Keratinocyte (primary cell): ENCODE data around the gene TARP.
"Not testable (repeated sequence)": the region's sequence is repeated elsewhere in the genome, so short reads cannot be mapped to it uniquely, and the experiment has no call there.

Experiments used
- DNase-seq: peaks from one replicate; pipeline ENCODE4 v3.0.0-alpha.2; 2011; ENCODE audit warnings: low read depth, missing footprints, low spot score
- FAIRE-seq: peaks from 2 replicates; lab custom pipeline; 2011; peaks lifted over from hg19 to GRCh38; lab: Jason Lieb, UNC
- H2AFZ ChIP-seq: 2 replicates; pipeline ENCODE4 v1.6.0; 2012; ENCODE audit warnings: low read length, control low read depth, inconsistent platforms; ENCODE audit not compliant: control insufficient read depth
- H3K27ac ChIP-seq: 2 replicates; pipeline ENCODE4 v1.5.1; 2011; ENCODE audit warnings: low read length; ENCODE audit not compliant: control insufficient read depth, insufficient read depth
- H3K27me3 ChIP-seq: 3 replicates; pipeline ENCODE4 v1.6.0; 2011; ENCODE audit warnings: low read length; ENCODE audit not compliant: control insufficient read depth, insufficient read depth; ENCODE audit errors: extremely low read depth
- H3K36me3 ChIP-seq, 2 experiments: 2 replicates in 1 of 2; 3 replicates in 1 of 2; pipeline ENCODE4 v1.5.1; 2011; ENCODE audit warnings: low read length in 2 of 2, mild to moderate bottlenecking in 1 of 2; ENCODE audit not compliant: control insufficient read depth in 2 of 2, insufficient read depth in 2 of 2; ENCODE audit errors: extremely low read depth in 1 of 2
- H3K4me1 ChIP-seq: 3 replicates; pipeline ENCODE4 v1.5.1; 2011; ENCODE audit warnings: low read length; ENCODE audit not compliant: control insufficient read depth, insufficient read depth; ENCODE audit errors: extremely low read depth
- H3K4me2 ChIP-seq: 3 replicates; pipeline ENCODE4 v1.6.0; 2011; ENCODE audit warnings: low read depth, low read length; ENCODE audit not compliant: control insufficient read depth, insufficient read depth; ENCODE audit errors: extremely low read depth
- H3K4me3 ChIP-seq, 3 experiments: fragments of 200-600 bp in 1 of 3; sonication (generic) in 1 of 3; 2 replicates in 2 of 3; 3 replicates in 1 of 3; pipeline ENCODE4 v1.5.1; 2011 to 2016; ENCODE audit warnings: low read length in 3 of 3, mild to moderate bottlenecking in 3 of 3, control low read depth in 2 of 3, inconsistent platforms in 1 of 3, low read depth in 1 of 3, mixed read lengths in 1 of 3, mixed run types in 1 of 3, moderate library complexity in 1 of 3; ENCODE audit not compliant: control insufficient read depth in 2 of 3, insufficient read depth in 2 of 3; ENCODE audit errors: extremely low read depth in 1 of 3
- H3K79me2 ChIP-seq: 2 replicates; pipeline ENCODE4 v1.6.0; 2012; ENCODE audit warnings: low read length; ENCODE audit not compliant: control insufficient read depth, insufficient read depth
- H3K9ac ChIP-seq: 3 replicates; pipeline ENCODE4 v1.6.0; 2011; ENCODE audit warnings: low read length; ENCODE audit not compliant: control insufficient read depth, insufficient read depth; ENCODE audit errors: extremely low read depth
- H3K9me1 ChIP-seq: 3 replicates; pipeline ENCODE4 v1.6.0; 2011; ENCODE audit warnings: low read length; ENCODE audit not compliant: control insufficient read depth, insufficient read depth; ENCODE audit errors: extremely low read depth
- H3K9me3 ChIP-seq: 2 replicates; pipeline ENCODE4 v1.5.1; 2012; ENCODE audit warnings: low read depth, low read length; ENCODE audit not compliant: control insufficient read depth
- H4K20me1 ChIP-seq: 3 replicates; pipeline ENCODE4 v1.6.0; 2011; ENCODE audit warnings: low read length; ENCODE audit not compliant: control insufficient read depth, insufficient read depth; ENCODE audit errors: extremely low read depth
- EZH2 ChIP-seq: IDR thresholded peaks from one replicate; pipeline ENCODE4 v1.6.1; 2012; ENCODE audit warnings: inconsistent platforms, mild to moderate bottlenecking, low read length, moderate library complexity
- dilution Hi-C: fragments of 300-500 bp; cut with MboI; formaldehyde crosslinking; loops from one replicate; pipeline ENCODE4 v1.7.0; 2020; ENCODE audit warnings: low sequenced_read_pairs; ENCODE audit not compliant: extremely low pct_ligation_motif_present
- TF ChIP-seq, protein P1 (sequence below), 3 experiments: IDR thresholded peaks in 1 of 3; conservative IDR thresholded peaks in 1 of 3; optimal IDR thresholded peaks in 1 of 3; 2 replicates in 2 of 3; 3 replicates in 1 of 3; pipeline versions ENCODE3 to v1.5.1; 2011; ENCODE audit warnings: low read length in 3 of 3, mild to moderate bottlenecking in 3 of 3, moderate library complexity in 2 of 3, control low read depth in 1 of 3, inconsistent platforms in 1 of 3; ENCODE audit not compliant: insufficient read depth in 2 of 3; ENCODE audit errors: extremely low read depth in 1 of 3

Gene TARP

DNA sequence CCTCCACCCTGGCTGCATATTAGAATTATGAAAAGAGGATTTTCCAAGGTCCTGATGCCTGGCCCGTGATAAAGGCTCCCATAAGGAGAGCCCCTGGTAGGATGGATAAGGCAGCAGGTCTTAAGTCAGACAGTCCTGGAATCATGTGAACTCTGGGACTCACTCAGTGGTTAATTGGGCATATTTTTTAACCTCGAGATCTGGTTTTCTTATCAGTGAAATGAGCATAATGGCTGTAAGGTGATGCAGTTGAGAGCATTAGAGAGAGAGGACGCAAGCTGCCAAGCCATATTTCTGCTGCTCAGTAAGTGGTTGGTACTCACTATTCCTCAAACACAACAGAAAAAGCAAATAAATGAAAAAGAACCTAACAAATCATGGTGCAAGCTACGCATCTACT, 37.8 kb downstream of the TARP start:
- Histone ChIP-seq H3K4me3 (no peak overlapping the region), H3K4me1 (no peaks in the 10 kb centered on the region), H3K9me1 (no peaks in the 10 kb centered on the region), H3K27ac (no peak overlapping the region), H3K9ac (no peak overlapping the region), H3K79me2 (no peaks in the 10 kb centered on the region), H2AFZ (no peak overlapping the region), H3K27me3 (no peaks in the 10 kb centered on the region), H4K20me1 (no peaks in the 10 kb centered on the region), H3K36me3 (no peaks in the 10 kb centered on the region), H3K4me2 (no peak overlapping the region), H3K9me3 (no peaks in the 10 kb centered on the region)
- dilution Hi-C loops, result no loop called here
- TF ChIP-seq, protein P1, sequence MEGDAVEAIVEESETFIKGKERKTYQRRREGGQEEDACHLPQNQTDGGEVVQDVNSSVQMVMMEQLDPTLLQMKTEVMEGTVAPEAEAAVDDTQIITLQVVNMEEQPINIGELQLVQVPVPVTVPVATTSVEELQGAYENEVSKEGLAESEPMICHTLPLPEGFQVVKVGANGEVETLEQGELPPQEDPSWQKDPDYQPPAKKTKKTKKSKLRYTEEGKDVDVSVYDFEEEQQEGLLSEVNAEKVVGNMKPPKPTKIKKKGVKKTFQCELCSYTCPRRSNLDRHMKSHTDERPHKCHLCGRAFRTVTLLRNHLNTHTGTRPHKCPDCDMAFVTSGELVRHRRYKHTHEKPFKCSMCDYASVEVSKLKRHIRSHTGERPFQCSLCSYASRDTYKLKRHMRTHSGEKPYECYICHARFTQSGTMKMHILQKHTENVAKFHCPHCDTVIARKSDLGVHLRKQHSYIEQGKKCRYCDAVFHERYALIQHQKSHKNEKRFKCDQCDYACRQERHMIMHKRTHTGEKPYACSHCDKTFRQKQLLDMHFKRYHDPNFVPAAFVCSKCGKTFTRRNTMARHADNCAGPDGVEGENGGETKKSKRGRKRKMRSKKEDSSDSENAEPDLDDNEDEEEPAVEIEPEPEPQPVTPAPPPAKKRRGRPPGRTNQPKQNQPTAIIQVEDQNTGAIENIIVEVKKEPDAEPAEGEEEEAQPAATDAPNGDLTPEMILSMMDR (optimal IDR thresholded peaks at IDR 0.05 in 1 of 3, IDR thresholded peaks at IDR 0.05 in 1 of 3, conservative IDR thresholded peaks at IDR 0.05 in 1 of 3; ENCODE audit: extremely low read depth in 1 of 3, insufficient read depth in 2 of 3, low read length in 3 of 3), result no peak
- no peak for TF ChIP-seq EZH2
- no peak for DNase-seq
- no peak for FAIRE-seq

- DNase-seq, H3K4me2 ChIP-seq, H3K79me2 ChIP-seq, H3K27me3 ChIP-seq, H3K9me1 ChIP-seq, dilution Hi-C loops, H2AFZ ChIP-seq, H3K27ac ChIP-seq, H3K9ac ChIP-seq, H3K36me3 ChIP-seq, H3K9me3 ChIP-seq, H3K4me3 ChIP-seq, FAIRE-seq, H3K4me1 ChIP-seq, H4K20me1 ChIP-seq: not testable (repeated sequence)
Measured at GRCh38 chr7:38234759-38235158, 38.7 kb downstream of the TARP start.
